K562 (cell line): ENCODE measurements around the gene IP6K1. TPM values are rescaled to one million over a fixed set of nuclear protein-coding genes. Genes with fewer than 3 reads are reported as not detected.

Experiments used
- BACH1 ChIP-seq: fragments of 200-800 bp; sonication (Bioruptor generic); IDR thresholded peaks from 2 replicates; pipeline ENCODE4 v1.6.1; 2016; ENCODE audit warnings: missing genetic modification characterization, missing compliant biosample characterization
- CGGBP1 ChIP-seq: fragments of 250-450 bp; sonication (Bioruptor Pico); IDR thresholded peaks from 2 replicates; pipeline ENCODE4 v1.9.0; 2021; ENCODE audit warnings: mild to moderate bottlenecking
- FOXP1 ChIP-seq: sonication (generic); formaldehyde crosslinking; IDR thresholded peaks from 2 replicates; pipeline ENCODE4 v1.8.0; 2022; ENCODE audit warnings: mild to moderate bottlenecking, missing genetic modification reagents
- HES1 ChIP-seq: fragments of 450-650 bp; IDR thresholded peaks from 2 replicates; pipeline ENCODE4 v1.6.1; 2016; ENCODE audit warnings: low read depth, mild to moderate bottlenecking, moderate library complexity
- HMG20B ChIP-seq: fragments of 250-450 bp; sonication (Bioruptor Pico); IDR thresholded peaks from 2 replicates; pipeline ENCODE4 v1.5.0; 2021; ENCODE audit warnings: mild to moderate bottlenecking
- KAT7 ChIP-seq: sonication (generic); formaldehyde crosslinking; IDR thresholded peaks from 2 replicates; pipeline ENCODE4 v1.8.0; 2022; ENCODE audit warnings: missing genetic modification reagents, mild to moderate bottlenecking, borderline replicate concordance
- MIER1 ChIP-seq: fragments of 450-650 bp; IDR thresholded peaks from 2 replicates; pipeline ENCODE4 v1.6.1; 2016; ENCODE audit warnings: antibody characterized with exemption, mild to moderate bottlenecking, low read depth
- NEUROD1 ChIP-seq: fragments of 150-350 bp; IDR thresholded peaks from 2 replicates; pipeline ENCODE4 v1.6.1; 2014; ENCODE audit warnings: borderline replicate concordance, low read length, low read depth; ENCODE audit not compliant: partially characterized antibody
- PATZ1 ChIP-seq: fragments of 250-450 bp; sonication (Bioruptor Pico); IDR thresholded peaks from 2 replicates; pipeline ENCODE4 v1.5.0; 2020; ENCODE audit warnings: mild to moderate bottlenecking, borderline replicate concordance
- POLR2A ChIP-seq: fragments of 450-650 bp; conservative IDR thresholded peaks from 2 replicates; pipeline ENCODE4 v1.6.1; 2016
- SMAD2 ChIP-seq: fragments of 150-350 bp; IDR thresholded peaks from 2 replicates; pipeline ENCODE4 v1.6.1; 2014; ENCODE audit warnings: low read depth, mild to moderate bottlenecking, low read length
- SMARCC2 ChIP-seq: fragments of 450-650 bp; IDR thresholded peaks from 2 replicates; pipeline ENCODE4 v1.6.1; 2017; ENCODE audit warnings: antibody characterized with exemption, moderate library complexity, mild to moderate bottlenecking, low read depth
- ZBTB40 ChIP-seq, 2 experiments: fragments of 450-650 bp in 1 of 2; sonication (generic) in 1 of 2; formaldehyde crosslinking in 1 of 2; IDR thresholded peaks; 2 replicates each; pipeline versions ENCODE4 v1.7.1 to v1.9.0; 2016 to 2022; ENCODE audit warnings: inconsistent platforms in 1 of 2, mild to moderate bottlenecking in 1 of 2, missing genetic modification reagents in 1 of 2
- ZNF551 ChIP-seq: fragments of 250-450 bp; sonication (Bioruptor Pico); IDR thresholded peaks from 2 replicates; pipeline ENCODE4 v1.5.0; 2021; ENCODE audit warnings: mild to moderate bottlenecking, moderate library complexity
- ZNF766 ChIP-seq: fragments of 200-800 bp; sonication (Bioruptor generic); conservative IDR thresholded peaks from 2 replicates; pipeline ENCODE4 v1.6.1; 2016; ENCODE audit warnings: missing genetic modification characterization, missing compliant biosample characterization
- polyA plus RNA-seq, 8 experiments: library from polyadenylated mRNA; depleted of rRNA in 4 of 8; stranded (reverse) in 5 of 8; unstranded in 3 of 8; fragments of >200 nt; fragmentation: Nextera tagmentation in 2 of 8; fragmentation: Illumina TruSeq in 1 of 8; extraction: Ambion mirVana in 2 of 8; extraction: Trizol in 1 of 8; gene quantifications; 2 replicates each; pipeline versions ENCODE4 v1.2.1 to v1.2.3, GENCODE V29; 2011 to 2014; ENCODE audit warnings: inconsistent platforms in 1 of 8, missing spikeins in 1 of 8
- total RNA-seq, 7 experiments: library from RNA; depleted of rRNA in 6 of 7; stranded (reverse); fragments of >200 nt in 6 of 7; fragmentation: Illumina TruSeq in 2 of 7; extraction: Trizol in 2 of 7; gene quantifications; 2 replicates each; pipeline versions ENCODE4 v1.2.1 to v1.2.3, GENCODE V29; 2011 to 2021; ENCODE audit warnings: low replicate concordance in 1 of 7

Gene IP6K1
- total and polyA plus RNA-seq, 9 of the 15 experiments (the other 6 are each of a cell fraction or from before 2014, with no cell fraction given): 0.46 to 29.2 (median 13.1) TPM

- TF ChIP-seq HES1 (no peak), FOXP1 (CRISPR knock-in tag) (no peak; the same call in 1 of the 2 replicates), HMG20B (CRISPR knock-in tag) (no peak), BACH1 (no peak), PATZ1 (CRISPR knock-in tag) (no peak), CGGBP1 (CRISPR knock-in tag) (no peak), ZBTB40 (IDR thresholded peaks at IDR 0.05) (no peak), ZBTB40 (CRISPR knock-in tag; IDR thresholded peaks at IDR 0.05) (no peak), KAT7 (CRISPR knock-in tag) (0 out of 2 replicates have a peak, but pooled peaks have one; percentile 23), SMAD2 (no peak), ZNF551 (CRISPR knock-in tag) (no peak), ZNF766 (no peak), NEUROD1 (no peak), POLR2A (peak; percentile 73), SMARCC2 (no peak), MIER1 (no peak)
Observed at GRCh38 chr3:49723628-49724551, 62.5 kb downstream of the IP6K1 start, which contains the start of gene GMPPB (continued).
